Pancreas (tissue), 10 donors: ENCODE results near the gene CDH22. TPM values are rescaled to one million over a fixed set of nuclear protein-coding genes. Genes with fewer than 3 reads are reported as not detected.

Experiments used
- ATAC-seq, 4 donors: fragments of 200-7000 bp; cut with Tn5 transposase; one replicate each; pipeline versions ENCODE4 v1.8.0 to v1.9.1; 2020; ENCODE audit warnings: mild to moderate bottlenecking in 4 of 4, moderate library complexity in 4 of 4
- DNase-seq, 6 donors: peaks; one replicate each; pipeline ENCODE4 v3.0.0-alpha.2; 2020
- FAIRE-seq: peaks from 2 replicates; lab custom pipeline; 2012; peaks lifted over from hg19 to GRCh38; lab: Jason Lieb, UNC
- H3K27ac ChIP-seq, 4 donors: fragments of 200-600 bp; sonication (generic); 1 replicate in 3 of 4; 2 replicates in 1 of 4; pipeline versions ENCODE4 v1.5.0 to v1.8.0; 2020
- H3K27me3 ChIP-seq, 4 donors: fragments of 200-600 bp; one replicate each; pipeline ENCODE4 v1.8.0; 2021
- H3K36me3 ChIP-seq, 3 donors: fragments of 200-600 bp; sonication (generic) in 1 of 3; one replicate each; pipeline versions ENCODE4 v1.5.0 to v1.8.0; 2020 to 2021
- H3K4me1 ChIP-seq, 3 donors: fragments of 200-600 bp; one replicate each; pipeline ENCODE4 v1.8.0; 2021
- H3K4me3 ChIP-seq, 4 donors: fragments of 200-600 bp; sonication (generic) in 2 of 4; one replicate each; pipeline versions ENCODE4 v1.5.0 to v1.8.0; 2020 to 2021
- H3K9me3 ChIP-seq, 4 donors: fragments of 200-600 bp; one replicate each; pipeline ENCODE4 v1.8.0; 2021
- CTCF ChIP-seq, 4 donors: fragments of 200-600 bp; sonication (generic) in 3 of 4; IDR thresholded peaks; one replicate each; pipeline versions ENCODE4 v1.5.0 to v1.8.0; 2021; ENCODE audit warnings: antibody characterized with exemption in 4 of 4
- WGBS, 2 donors: extraction: QIAGEN DNeasy Blood & Tissue Kit; methylation state at CpG; one replicate each; pipeline ENCODE4 v1.1.7; 2013; 5-methylcytosine and 5-hydroxymethylcytosine counted together
- intact Hi-C, 3 donors: fragments of 100-400 bp; cut with DNase I; formaldehyde crosslinking; loops; one replicate each; pipeline versions ENCODE4 v1.11.1 to v1.14.2; 2022
- polyA plus RNA-seq, 2 donors: library from polyadenylated mRNA; stranded (reverse); fragments of 200-250 nt; gene quantifications; one replicate each; pipeline ENCODE4 v1.2.3, GENCODE V29; 2013
- total RNA-seq, 6 donors: library from RNA; stranded (reverse); fragmentation: NEBNext Ultra II Directional in 4 of 6; extraction: Animal tissue kit (Norgen Biotek cat#: 25700) in 4 of 6; gene quantifications; one replicate each; pipeline versions ENCODE4 v1.2.1 to v1.2.4, GENCODE V29; 2021 to 2023
- donor health status: healthy with polysubstance abuse.
- donor health status: DM: no; HTN: no; CAD: no; lungs with moderate emphysema.
- donor health status: DM: no; HTN: no; CAD: no.
- donor health status: control.
- donor health status: control.
- donor health status: Bipolar disorder and iron deficiency.
- donor health status: DM: yes; HTN: yes; CAD: no.
- donor health status: DM: no; HTN: no; CAD: no.
- donor health status: DM: no; HTN: no; CAD: no.
- donor health status: DM: yes; HTN: yes; CAD: no.

CDH22 gene
- total and polyA plus RNA-seq, 8 donors, result 0.97 to 11.9 (median 3.3) TPM

GRCh38 chr20:46182276-46183200, 125.8 kb downstream of the CDH22 start:
- 72 to 76% methylated on average over 13 of the region's 13 CpGs for WGBS, 2 donors
- H3K36me3 ChIP-seq, result no peaks in the 10 kb centered on the region
- DNase-seq, result no peak
- no peaks in the 10 kb centered on the region for H3K9me3 ChIP-seq
- no peaks in the 10 kb centered on the region for H3K27me3 ChIP-seq
- intact Hi-C loops, result no loop called here
- no peak overlapping the region for H3K27ac ChIP-seq
- H3K4me3 ChIP-seq, result no peak overlapping the region
- FAIRE-seq, result no peak
- no peak for TF ChIP-seq CTCF (IDR thresholded peaks at IDR 0.05)
- no peak for ATAC-seq
- peaks cover 0 to 9% (median 6%) of the 10 kb centered on the region in 3 donors for H3K4me1 ChIP-seq

- ATAC-seq (no peak), DNase-seq (no peak), FAIRE-seq (no peak)
- H3K36me3 ChIP-seq, result no peaks in the 10 kb centered on the region
- H3K27me3 ChIP-seq, result no peaks in the 10 kb centered on the region
- no peak for TF ChIP-seq CTCF (IDR thresholded peaks at IDR 0.05)
- no peaks in the 10 kb centered on the region for H3K9me3 ChIP-seq
- 73 to 85% methylated on average over 8 of the region's 8 CpGs for WGBS, 2 donors
- H3K27ac ChIP-seq, result no peak overlapping the region
- no peak overlapping the region for H3K4me3 ChIP-seq
- peaks cover 0 to 9% (median 6%) of the 10 kb centered on the region in 3 donors for H3K4me1 ChIP-seq
- intact Hi-C loops, result no loop called here
Measured at GRCh38 chr20:46179862-46180261, 128.4 kb downstream of the CDH22 start.

- Histone ChIP-seq H3K27ac (no peak overlapping the region), H3K36me3 (no peaks in the 10 kb centered on the region), H3K4me1 (peaks cover 0 to 9% (median 6%) of the 10 kb centered on the region in 3 donors), H3K4me3 (no peak overlapping the region), H3K27me3 (peaks cover 0 to 5% (median under 1%) of the 10 kb centered on the region in 4 donors), H3K9me3 (no peaks in the 10 kb centered on the region)
- peak; percentile 26 to 89 (median 70) for ATAC-seq
- no peak for TF ChIP-seq CTCF (IDR thresholded peaks at IDR 0.05)
- FAIRE-seq, result no peak
- DNase-seq, result peak in 3 of 6 donors; percentile 46 to 67 (median 48)
- 21 to 29% methylated on average over 8 of the region's 8 CpGs for WGBS, 2 donors
- intact Hi-C loops, result no loop called here
Measured at GRCh38 chr20:46178891-46179290, 129.4 kb downstream of the CDH22 start.

GRCh38 chr20:46177768-46178167, 130.5 kb downstream of the CDH22 start:
- peaks cover 0 to 9% (median 6%) of the 10 kb centered on the region in 3 donors for H3K4me1 ChIP-seq
- H3K4me3 ChIP-seq, result no peak overlapping the region
- H3K9me3 ChIP-seq, result no peaks in the 10 kb centered on the region
- intact Hi-C loops, result no loop called here
- peaks cover 0 to 11% (median 2%) of the 10 kb centered on the region in 4 donors for H3K27me3 ChIP-seq
- 91 to 96% methylated on average over 15 of the region's 15 CpGs for WGBS, 2 donors
- DNase-seq, result no peak
- no peak for FAIRE-seq
- no peak for TF ChIP-seq CTCF (IDR thresholded peaks at IDR 0.05)
- no peak for ATAC-seq
- H3K27ac ChIP-seq, result no peak overlapping the region
- H3K36me3 ChIP-seq, result no peaks in the 10 kb centered on the region
